GM12891 (cell line): ENCODE measurements around the gene NPM3.

Experiments
- PAX5 ChIP-seq: IDR thresholded peaks from 2 replicates; pipeline ENCODE4 v1.6.1; 2011; ENCODE audit warnings: low read length, moderate library complexity, mild to moderate bottlenecking; ENCODE audit not compliant: insufficient read depth, severe bottlenecking
- POLR2A ChIP-seq: IDR thresholded peaks from 2 replicates; pipeline ENCODE4 v1.6.1; 2011; ENCODE audit warnings: low read depth, low read length, control low read depth
- POLR2AphosphoS5 ChIP-seq: IDR thresholded peaks from 2 replicates; pipeline ENCODE4 v1.6.1; 2011; ENCODE audit warnings: low read depth, low read length, control low read depth
- POU2F2 ChIP-seq: IDR thresholded peaks from 2 replicates; pipeline ENCODE4 v1.6.1; 2011; ENCODE audit warnings: low read depth, mild to moderate bottlenecking, control low read depth, low read length, moderate library complexity
- SPI1 ChIP-seq: IDR thresholded peaks from 2 replicates; pipeline ENCODE4 v1.6.1; 2011; ENCODE audit warnings: low read depth, low read length, control low read depth
- TAF1 ChIP-seq: IDR thresholded peaks from 2 replicates; pipeline ENCODE4 v1.6.1; 2011; ENCODE audit warnings: low read depth, low read length, control low read depth

- TF ChIP-seq POLR2A (no peak), POLR2AphosphoS5 (no peak), SPI1 (no peak), TAF1 (no peak), PAX5 (no peak), POU2F2 (no peak)
These were observed 11.0 kb downstream of the NPM3 start for GRCh38 chr10:101772017-101772894.
